ENCODE measurements around the gene KLHL15.

Gene KLHL15

DNA sequence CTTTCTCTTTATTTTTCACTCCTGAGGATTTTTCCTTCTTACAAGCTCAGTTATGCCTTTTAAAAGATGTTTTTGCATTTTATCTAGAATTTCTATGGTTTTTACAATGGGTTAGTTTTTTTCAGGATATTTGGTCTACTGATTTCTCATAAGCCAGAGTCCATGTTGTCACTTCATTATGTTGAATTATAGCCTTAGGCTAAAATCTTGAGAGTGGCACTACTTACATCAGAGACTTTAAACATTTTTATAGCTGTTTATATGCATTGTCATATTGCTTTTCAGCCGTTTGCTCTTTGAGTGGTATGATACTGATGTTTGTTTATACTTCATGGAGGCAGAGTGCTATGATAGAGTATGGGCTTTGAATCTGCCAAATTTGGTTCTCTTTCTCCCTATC lies 82.8 kb downstream of the KLHL15 start:
- Histone ChIP-seq H3K36me3 (ENCODE audit: control insufficient read depth in 1 of 2, insufficient read depth in 2 of 2, low read length in 2 of 2) (no peaks in the 10 kb centered on the region), H3K4me3 (ENCODE audit: low read depth in 1 of 2, low read length in 2 of 2) (no peak overlapping the region), H3K27ac (ENCODE audit: low read length) (no peak overlapping the region), H3K9me3 (ENCODE audit: control insufficient read depth in 1 of 2, low read length in 2 of 2) (no peaks in the 10 kb centered on the region), H3K4me1 (ENCODE audit: control insufficient read depth in 1 of 2, insufficient read depth in 2 of 2, low read length in 2 of 2) (no peaks in the 10 kb centered on the region), H3K27me3 (ENCODE audit: low read depth, low read length) (no peaks in the 10 kb centered on the region)

DNA sequence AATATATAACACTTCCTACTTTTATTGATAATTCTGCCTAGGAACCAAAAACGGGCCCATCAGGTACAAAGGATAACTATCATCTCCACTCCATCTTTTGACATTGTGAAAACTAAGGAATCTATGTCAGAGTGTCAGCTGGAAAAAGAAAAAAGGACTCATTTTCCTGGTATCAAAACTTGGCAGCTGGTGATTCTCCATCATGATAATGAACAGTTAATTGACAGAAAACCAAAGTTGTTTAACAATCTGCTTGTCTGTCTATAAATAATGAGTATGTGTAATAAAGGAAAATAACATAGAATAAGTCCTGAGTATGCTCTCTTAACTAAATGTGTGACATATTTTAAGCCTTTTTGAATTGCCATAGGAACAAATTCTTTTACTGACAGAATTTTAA lies 87.8 kb downstream of the KLHL15 start:
- no peak overlapping the region for H3K27ac ChIP-seq (ENCODE audit: low read length)
- H3K9me3 ChIP-seq (ENCODE audit: control insufficient read depth in 1 of 2, low read length in 2 of 2), result no peaks in the 10 kb centered on the region

DNA sequence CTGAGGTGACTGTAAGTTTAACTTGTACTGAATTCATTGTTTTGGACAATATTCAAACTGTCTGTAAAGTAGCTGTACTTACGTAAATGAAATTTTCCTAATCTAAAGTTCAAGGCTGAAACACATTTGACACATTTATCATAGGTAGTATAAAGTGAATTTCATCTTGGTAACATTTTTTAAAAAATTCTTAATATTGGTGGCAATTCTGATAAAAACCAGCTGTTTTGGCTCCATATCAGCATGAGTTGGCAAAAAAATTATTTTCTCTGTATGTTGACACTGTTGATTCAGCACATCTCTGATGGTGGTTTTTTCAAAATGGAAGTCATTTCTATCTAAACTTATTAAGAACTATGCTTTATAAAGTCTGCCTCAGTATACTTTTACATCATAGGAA lies 88.3 kb downstream of the KLHL15 start:
- H3K36me3 ChIP-seq (ENCODE audit: control insufficient read depth in 1 of 2, insufficient read depth in 2 of 2, low read length in 2 of 2), result no peaks in the 10 kb centered on the region
- no peak overlapping the region for H3K4me3 ChIP-seq (ENCODE audit: low read depth in 1 of 2, low read length in 2 of 2)
- no peaks in the 10 kb centered on the region for H3K4me1 ChIP-seq (ENCODE audit: control insufficient read depth in 1 of 2, insufficient read depth in 2 of 2, low read length in 2 of 2)
- H3K27me3 ChIP-seq (ENCODE audit: low read depth, low read length), result no peaks in the 10 kb centered on the region
- no peak overlapping the region for H3K27ac ChIP-seq (ENCODE audit: low read length)
- H3K9me3 ChIP-seq (ENCODE audit: control insufficient read depth in 1 of 2, low read length in 2 of 2), result no peaks in the 10 kb centered on the region

More for the DNA sequence above, 87.8 kb downstream of the KLHL15 start:
- Histone ChIP-seq H3K36me3 (ENCODE audit: control insufficient read depth in 1 of 2, insufficient read depth in 2 of 2, low read length in 2 of 2) (no peaks in the 10 kb centered on the region), H3K4me3 (ENCODE audit: low read depth in 1 of 2, low read length in 2 of 2) (no peak overlapping the region), H3K27me3 (ENCODE audit: low read depth, low read length) (no peaks in the 10 kb centered on the region), H3K4me1 (ENCODE audit: control insufficient read depth in 1 of 2, insufficient read depth in 2 of 2, low read length in 2 of 2) (no peaks in the 10 kb centered on the region)

GRCh38 chrX:23937100-23937499 lies 89.9 kb downstream of the KLHL15 start:
- Histone ChIP-seq H3K27me3 (ENCODE audit: low read depth, low read length) (no peaks in the 10 kb centered on the region), H3K27ac (ENCODE audit: low read length) (no peak overlapping the region), H3K9me3 (ENCODE audit: control insufficient read depth in 1 of 2, low read length in 2 of 2) (no peaks in the 10 kb centered on the region), H3K4me1 (ENCODE audit: control insufficient read depth in 1 of 2, insufficient read depth in 2 of 2, low read length in 2 of 2) (no peaks in the 10 kb centered on the region), H3K4me3 (ENCODE audit: low read depth in 1 of 2, low read length in 2 of 2) (no peak overlapping the region), H3K36me3 (ENCODE audit: control insufficient read depth in 1 of 2, insufficient read depth in 2 of 2, low read length in 2 of 2) (no peaks in the 10 kb centered on the region)

- H3K27ac ChIP-seq (ENCODE audit: low read length), result no peak overlapping the region
- no peak overlapping the region for H3K4me3 ChIP-seq (ENCODE audit: low read depth in 1 of 2, low read length in 2 of 2)
- H3K27me3 ChIP-seq (ENCODE audit: low read depth, low read length), result no peaks in the 10 kb centered on the region
- H3K4me1 ChIP-seq (ENCODE audit: control insufficient read depth in 1 of 2, insufficient read depth in 2 of 2, low read length in 2 of 2), result peaks cover 0 to 3% of the 10 kb centered on the region in 2 donors
- H3K36me3 ChIP-seq (ENCODE audit: control insufficient read depth in 1 of 2, insufficient read depth in 2 of 2, low read length in 2 of 2), result no peaks in the 10 kb centered on the region
- no peaks in the 10 kb centered on the region for H3K9me3 ChIP-seq (ENCODE audit: control insufficient read depth in 1 of 2, low read length in 2 of 2)
These were observed 90.8 kb downstream of the KLHL15 start for GRCh38 chrX:23936180-23936579.

- no peak overlapping the region for H3K4me3 ChIP-seq (ENCODE audit: low read depth in 1 of 2, low read length in 2 of 2)
- H3K4me1 ChIP-seq (ENCODE audit: control insufficient read depth in 1 of 2, insufficient read depth in 2 of 2, low read length in 2 of 2), result peaks cover 0 to 3% of the 10 kb centered on the region in 2 donors
- no peaks in the 10 kb centered on the region for H3K36me3 ChIP-seq (ENCODE audit: control insufficient read depth in 1 of 2, insufficient read depth in 2 of 2, low read length in 2 of 2)
- H3K27ac ChIP-seq (ENCODE audit: low read length), result no peak overlapping the region
- H3K9me3 ChIP-seq (ENCODE audit: control insufficient read depth in 1 of 2, low read length in 2 of 2), result no peaks in the 10 kb centered on the region
- H3K27me3 ChIP-seq (ENCODE audit: low read depth, low read length), result no peaks in the 10 kb centered on the region
These were observed 91.9 kb downstream of the KLHL15 start for GRCh38 chrX:23935106-23935505.

Measured in muscle layer of duodenum (tissue), 2 donors.